Stimulated activated CD8-positive, alpha-beta memory T cell treated with anti-CD3 and anti-CD28 coated beads, Interleukin-4, amount 100 ng/mL, for 48 hours (primary cell): ENCODE data around the gene VWA2.
"Not testable (repeated sequence)": the region's sequence is repeated elsewhere in the genome, so short reads cannot be mapped to it uniquely, and the experiment has no call there.

ENCODE experiments used
- DNase-seq: peaks from one replicate; pipeline ENCODE4 v3.0.0-alpha.2; 2020

The VWA2 gene

DNA sequence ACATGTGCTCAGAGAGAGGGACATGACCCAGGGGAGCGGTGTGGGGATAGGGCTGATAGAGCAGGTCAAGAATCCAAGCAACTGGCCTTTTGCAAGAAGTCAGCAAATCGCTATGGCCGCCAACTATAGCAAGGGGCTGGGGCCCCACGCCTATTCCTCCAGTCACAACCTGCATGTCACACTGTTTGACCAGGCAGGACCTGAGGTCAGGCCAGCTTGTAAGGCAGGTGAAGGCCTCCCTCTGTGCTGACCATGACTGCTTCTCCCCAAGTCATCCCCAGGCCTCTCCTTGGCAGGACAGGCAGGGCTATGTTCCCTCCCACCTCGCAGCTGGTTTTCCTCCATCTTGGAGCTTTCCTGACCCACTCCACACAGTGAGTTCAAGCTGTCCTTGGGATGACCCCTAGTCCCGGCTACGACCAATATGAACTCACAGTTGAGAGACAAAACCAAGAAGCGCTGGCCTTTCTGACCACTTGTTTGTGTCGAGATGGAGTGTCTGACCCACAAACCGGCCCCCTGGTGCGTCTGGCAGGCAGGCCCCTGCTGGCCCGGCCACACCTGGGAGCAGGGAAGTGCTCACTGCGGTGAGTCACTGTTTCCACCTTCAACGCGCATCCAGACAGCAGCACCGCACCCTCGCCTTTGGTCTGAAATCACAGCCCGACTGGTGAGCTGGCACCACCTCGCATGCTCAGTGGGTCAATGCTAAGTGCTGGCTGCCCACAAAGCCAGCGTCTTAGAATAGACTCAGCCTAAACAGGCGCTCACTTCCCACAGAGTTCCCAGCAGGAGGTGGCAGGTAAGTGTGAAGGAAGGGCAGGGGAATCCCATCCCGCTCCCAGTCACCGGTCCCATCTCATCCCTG lies 81.4 kb downstream of the VWA2 start:
- no peak for DNase-seq

DNA sequence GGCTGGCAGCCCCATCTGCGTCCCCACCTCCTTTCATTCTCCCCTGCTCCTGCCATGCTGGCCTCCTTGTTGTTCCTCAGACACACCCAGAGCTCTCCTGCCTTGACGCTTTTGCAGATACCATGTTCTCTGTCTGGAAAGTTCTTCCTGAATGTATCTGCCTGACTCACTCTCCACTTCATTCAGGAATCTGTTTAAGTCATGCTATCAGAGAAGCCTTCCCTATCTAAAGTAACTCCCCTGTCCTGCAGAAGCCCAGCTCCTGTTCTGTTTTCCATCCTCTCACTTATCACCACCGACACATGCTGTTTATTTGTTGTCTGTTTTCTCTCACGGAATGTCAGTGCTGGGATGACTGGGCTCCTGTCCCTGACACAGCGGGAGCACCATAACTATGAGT lies 83.3 kb downstream of the VWA2 start:
- no peak for DNase-seq

DNA sequence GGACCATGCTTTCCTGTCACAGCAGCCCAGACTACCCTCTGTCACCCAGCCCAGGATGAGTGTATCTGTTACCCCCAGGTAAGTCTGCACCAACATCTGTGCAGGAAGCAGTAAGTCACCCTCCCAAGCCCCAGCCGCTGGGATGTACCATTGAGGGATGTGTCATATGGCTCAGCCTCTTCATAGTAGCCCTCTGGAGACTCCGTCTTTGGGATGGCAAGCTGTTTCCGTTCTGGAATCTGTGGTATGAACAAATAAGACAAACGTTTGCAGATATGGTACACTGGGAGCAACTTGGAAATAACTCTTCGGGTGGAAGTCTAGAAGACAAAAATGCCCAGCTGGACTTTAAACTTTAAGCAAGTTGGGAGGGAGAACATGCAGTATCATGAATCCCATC lies 84.0 kb downstream of the VWA2 start:
- no peak for DNase-seq

DNA sequence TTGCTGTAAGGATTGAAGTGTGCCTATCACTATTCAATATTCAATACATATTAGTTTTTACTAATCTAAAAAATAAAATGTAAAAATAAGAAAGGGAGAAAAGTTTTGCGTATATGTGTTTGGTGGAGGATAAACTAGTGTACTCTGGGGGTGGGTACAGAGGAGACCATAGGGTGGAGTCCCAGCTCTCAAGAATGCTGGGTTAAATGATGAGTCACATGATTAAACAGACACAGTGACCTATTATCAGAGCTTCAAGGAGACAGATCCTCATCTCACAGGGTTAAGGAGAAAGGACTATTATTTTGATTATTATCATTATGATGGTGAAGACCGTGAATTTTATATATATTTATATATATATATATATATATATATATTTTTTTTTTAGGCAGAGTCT lies 87.7 kb downstream of the VWA2 start:
- DNase-seq = no peak

DNA sequence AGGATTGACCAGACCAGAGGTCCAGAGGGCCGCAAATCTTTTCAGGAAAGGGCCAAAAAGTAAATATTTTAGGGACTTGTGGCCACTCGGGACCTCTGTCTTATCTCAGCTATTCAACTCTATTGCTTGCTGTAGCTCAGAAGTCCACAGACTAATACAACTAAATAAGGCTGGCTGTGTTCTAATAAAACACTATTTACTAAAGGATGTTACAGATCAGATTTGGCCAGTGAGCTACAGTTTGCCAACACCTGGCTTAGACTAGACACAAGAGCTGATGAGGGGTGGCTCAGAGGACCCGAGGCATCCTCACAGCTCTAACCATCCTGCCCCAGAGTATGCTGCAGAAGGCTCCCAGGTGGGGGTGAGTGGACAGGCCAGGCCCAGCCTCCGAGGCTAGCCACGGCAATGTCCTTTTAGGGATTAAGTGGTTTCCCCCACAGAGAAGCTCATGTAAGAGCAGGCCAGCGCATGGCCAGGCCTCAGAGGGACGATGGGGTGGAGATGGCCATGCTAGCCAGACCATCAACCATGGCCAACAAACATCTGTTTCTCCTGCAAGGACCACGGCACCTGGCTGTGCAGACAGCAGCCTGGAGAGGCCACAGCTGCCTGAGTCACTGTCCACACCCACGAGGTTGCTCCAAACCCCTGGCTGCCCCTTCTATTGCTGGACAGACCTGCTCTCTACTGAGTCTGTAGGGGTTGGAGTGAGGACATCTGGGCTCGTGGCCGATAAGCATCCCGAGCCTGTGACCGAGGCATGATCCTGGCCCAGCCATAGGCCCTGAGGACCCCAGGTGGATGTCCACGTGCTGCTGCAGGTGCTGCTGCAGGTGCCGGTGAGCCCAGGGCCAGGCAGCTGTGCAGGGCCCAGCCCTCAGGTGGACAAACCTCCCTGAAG lies 88.7 kb downstream of the VWA2 start:
- DNase-seq = no peak

DNA sequence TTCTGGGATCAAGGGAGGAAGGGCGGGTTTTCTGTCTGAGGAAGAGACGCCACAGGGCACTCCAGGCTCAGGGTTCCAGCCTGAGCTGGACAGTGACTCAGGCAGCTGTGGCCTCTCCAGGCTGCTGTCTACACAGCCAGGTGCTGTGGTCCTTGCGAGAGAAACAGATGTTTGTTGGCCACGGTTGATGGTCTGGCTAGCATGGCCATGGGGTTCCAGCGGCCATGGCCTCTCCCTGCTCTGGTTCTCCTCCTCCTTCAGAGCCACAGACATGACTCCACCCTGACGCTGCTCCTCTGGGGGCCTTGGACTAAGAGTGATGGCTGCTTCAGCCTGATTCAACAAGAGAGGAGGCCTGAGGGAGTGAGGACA lies 89.4 kb downstream of the VWA2 start:
- no peak for DNase-seq

DNA sequence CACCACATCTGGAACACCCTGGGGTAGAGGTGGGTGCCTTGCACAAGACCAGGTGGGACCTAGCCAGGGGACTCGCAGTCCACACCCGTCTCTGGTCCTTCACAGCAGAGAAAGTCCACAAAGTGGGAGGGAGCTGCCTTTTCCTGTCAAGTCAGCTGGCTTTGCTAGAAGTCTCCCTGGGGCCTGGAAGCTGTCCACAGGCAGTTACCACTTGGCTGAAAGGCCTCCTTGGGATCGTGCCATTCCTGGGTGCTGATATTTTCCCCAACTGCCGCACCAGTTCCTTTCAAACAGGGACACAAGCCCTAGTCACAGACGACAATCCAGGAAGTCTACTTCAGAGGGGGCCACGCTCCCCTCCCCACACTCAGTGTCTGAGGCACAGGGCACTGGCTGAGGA lies 89.8 kb downstream of the VWA2 start:
- DNase-seq = no peak

DNA sequence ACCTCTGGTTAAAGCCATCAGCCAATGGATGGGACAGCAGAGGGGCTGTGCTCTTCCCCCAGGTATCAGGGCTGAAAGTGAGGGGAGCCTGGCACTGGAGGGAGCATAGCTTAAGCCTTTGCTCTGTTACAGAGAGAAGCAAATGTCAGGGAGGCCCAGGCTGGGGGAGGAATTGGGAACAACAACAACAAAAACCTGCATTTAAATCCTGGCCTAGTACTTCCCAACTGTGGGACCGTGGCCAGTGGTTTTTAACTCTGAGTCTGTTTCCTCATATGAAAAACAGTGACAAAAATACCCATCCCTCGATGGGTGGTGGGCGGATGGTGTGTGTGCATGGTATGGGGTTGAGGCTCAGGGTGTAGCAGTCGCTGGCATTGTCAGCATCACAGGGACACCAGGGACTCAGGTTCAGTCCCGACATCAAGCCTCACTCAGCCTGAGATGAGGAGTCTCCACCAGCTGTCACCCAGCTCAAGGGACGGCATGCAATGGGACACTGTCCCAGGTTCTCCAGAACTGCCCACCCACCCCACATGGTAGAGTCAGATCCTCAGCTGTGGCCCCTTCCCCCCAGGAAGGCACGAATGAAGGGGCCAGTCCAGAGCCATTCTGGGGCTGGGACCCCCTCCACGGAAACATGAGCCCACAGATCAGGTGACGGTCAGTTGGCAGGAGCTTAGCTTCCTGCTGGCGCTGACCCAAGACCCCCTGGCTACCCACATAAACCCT lies 90.7 kb downstream of the VWA2 start:
- no peak for DNase-seq

DNA sequence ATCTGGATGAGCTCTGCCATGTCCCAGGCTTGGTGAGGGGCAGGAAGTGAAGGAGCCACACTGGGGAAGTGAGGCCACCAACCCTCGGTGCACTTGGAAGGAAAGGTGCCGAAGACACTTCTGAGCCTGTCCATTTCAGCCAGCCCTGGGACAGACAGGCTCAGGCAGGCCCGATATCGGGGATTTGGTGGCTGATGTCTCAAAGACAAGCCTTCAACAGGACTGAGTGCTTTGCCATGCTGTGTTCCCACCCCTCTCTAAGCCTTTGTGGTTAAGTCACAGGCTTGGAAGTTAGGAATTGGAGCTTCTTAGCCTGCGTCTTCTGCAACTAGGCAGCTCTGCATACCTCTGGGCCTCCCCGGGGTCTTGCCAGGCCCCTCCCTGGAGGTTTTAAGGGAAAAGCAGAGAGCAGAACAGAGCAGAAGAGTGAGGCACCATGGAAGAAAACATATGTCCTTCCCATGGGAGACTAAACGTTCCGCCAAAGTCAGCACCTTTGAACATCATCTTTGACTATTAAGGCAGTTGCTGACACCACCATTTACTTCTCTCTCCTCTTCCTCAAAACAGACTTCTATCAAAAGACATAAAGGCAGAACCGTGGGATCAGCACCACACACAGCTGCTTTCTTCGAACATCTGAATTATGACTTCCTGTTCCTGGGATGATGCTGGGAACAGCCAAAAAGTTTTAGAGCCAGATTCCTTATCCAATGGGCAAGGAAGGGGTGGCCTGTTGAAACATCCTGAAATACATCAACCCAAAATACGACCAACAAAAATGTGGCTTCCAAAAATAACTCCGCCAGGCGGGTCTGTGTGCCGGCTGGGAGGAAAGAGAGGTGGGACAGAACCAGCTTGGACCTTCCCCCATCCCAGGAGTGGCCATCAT lies 93.5 kb downstream of the VWA2 start:
- no peak for DNase-seq

DNA sequence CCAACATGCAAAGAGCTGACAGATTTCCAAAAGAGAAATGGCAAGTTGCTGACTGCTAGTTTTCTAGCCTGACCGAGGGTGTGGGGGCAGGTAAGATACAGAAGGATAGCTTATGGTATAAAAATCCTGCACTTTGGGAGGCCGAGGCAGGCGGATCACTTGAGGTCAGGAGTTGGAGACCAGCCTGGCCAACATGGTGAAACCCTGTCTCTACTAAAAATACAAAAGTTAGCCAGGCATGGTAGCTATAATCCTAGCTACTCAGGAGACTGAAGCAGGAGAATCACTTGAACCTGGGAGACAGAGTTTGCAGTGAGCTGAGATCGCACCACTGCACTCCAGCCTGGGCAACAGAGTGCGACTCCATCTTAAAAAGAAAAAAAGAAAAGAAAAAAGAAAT lies 94.4 kb downstream of the VWA2 start:
- DNase-seq = not testable (repeated sequence)

DNA sequence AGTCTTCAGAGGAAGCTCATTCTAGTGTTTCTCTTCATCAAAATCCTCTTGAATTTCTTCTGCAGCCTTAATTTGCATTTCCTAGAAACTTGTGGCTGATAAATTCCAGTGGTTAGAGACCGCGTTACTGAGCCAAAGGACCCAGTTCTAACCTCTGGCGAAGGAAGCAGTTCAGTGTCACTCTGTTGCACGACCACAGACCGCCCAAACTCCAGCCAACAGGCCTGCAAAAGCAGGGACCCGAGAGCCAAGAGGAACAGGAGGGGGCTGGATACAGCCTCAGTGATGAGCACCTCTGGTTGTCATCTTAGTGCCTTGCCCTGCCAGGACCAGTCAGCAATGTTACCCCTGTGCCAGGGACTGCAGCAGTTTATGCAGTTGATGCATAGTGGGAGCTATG lies 95.2 kb downstream of the VWA2 start:
- no peak for DNase-seq

DNA sequence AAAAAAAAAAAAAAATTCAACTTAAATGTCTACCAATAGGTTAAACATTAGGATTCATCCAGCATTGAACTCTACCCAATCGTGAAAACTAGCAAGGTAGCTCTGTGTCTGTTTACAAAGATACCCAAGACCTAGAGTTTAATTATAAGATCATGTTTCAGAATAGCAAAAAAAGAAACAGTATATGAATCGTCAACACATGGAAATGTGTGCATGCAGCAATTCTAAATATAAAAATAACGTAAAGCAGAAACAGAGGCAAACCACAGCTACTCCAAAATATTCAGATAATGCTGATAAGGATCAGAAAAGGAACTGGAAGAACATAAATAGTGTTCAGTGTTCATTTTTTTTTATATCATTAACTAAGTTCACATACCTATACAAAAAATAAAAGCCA lies 96.6 kb downstream of the VWA2 start:
- no peak for DNase-seq

DNA sequence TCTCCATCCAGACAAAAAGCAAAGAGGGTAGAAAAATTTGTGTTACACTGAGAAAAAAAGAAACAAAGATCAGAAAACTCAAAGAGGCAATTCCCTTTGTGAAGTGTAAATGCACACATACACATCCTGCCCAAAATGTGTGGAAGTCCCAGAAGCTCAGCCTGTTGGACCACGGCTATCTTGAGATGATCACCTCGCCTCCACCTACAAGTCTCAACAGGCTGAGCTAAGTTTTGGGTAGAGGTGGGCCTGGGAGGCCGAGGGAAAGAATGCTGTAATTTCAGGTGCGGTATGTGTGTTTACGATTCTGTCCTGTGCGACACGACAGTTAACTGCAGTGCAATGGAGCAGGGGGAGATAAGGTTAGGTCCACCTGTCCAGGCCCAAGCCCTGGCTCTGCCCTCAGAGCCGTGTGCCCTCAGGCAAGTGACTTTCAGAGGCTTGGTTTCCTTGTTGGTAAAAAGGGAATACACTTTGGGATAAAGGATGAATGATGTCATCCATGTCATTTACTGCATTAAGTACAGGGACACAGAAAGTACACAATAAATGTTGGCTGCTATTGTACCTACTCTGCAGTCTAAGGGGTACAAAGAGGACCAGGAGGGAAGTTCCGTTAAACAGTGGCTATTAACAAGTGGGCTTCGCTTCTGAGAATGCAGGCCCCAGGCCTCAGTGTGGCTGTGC lies 97.9 kb downstream of the VWA2 start:
- no peak for DNase-seq

DNA sequence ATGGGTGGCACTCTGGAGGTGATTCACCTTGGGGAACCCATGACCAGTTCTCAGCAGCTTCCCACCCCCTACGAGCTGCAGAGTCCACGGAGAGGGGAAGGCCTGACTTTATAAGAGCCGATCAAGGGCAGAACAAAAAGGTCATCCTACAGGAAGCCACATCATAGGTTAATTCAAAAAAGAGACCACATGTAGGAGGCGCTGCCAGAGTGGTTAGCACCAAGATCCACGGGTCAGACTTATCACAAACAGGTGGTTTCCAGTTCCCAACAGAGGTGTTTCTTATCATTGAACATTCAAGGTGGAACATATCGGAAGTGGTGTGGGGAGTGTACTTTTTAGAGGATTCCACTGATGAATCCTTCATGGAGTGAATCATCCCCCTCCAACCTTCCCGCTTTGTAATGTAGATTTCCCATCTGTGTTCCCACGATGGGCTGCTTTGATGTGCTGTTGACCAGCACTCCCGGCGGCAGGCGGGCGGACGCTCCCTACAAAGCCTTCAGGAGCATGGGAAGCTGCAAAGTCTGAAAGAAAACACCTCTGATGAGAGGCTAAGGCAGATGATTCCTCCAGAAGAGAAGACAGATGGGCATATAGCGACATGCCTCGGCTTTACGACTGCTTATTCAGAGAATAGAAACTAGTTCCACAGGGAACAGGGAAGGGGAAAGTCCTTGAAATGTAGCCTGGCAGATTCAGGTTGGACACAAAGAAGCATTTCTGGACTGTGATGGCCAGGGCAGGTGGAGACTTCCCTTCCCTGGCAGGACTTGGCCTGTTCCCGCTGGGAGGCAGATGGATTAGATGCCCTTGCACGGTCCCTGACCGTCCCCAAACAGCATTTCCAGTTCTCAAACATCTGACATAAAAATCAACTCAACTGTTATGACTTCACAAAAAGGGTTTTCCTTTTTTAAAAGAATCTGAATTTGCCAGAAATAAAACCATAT lies 98.7 kb downstream of the VWA2 start:
- DNase-seq = peak; percentile 42

DNA sequence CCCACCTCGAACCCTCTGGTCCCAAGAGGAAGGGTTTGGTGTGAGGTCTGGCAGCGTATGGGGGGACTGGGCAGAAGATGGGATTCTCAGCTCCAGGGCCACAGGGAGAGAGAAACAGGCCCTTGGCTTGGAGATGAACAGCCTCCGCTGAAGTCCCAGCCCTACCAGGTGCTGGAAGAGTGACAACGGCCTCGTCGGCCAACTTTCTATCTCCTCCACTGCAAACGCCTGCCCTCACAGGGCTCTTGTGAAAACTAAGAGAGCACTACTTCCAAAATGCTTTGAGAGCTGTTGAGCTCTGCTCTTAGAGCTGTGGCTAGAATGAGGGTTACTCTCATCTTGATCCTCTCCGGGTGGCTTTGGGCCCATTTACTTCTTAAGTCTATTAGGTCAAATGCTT lies 101.8 kb downstream of the VWA2 start:
- no peak for DNase-seq
